ENCODE results near the gene SYCP2L. TPM values are rescaled to one million over a fixed set of nuclear protein-coding genes. Genes with fewer than 3 reads are reported as not detected.
"Not testable (repeated sequence)": the region's sequence is repeated elsewhere in the genome, so short reads cannot be mapped to it uniquely, and the experiment has no call there.

The SYCP2L gene
- total RNA-seq, 2 donors from 2014 or later = 0.63 to 1.4 TPM

DNA sequence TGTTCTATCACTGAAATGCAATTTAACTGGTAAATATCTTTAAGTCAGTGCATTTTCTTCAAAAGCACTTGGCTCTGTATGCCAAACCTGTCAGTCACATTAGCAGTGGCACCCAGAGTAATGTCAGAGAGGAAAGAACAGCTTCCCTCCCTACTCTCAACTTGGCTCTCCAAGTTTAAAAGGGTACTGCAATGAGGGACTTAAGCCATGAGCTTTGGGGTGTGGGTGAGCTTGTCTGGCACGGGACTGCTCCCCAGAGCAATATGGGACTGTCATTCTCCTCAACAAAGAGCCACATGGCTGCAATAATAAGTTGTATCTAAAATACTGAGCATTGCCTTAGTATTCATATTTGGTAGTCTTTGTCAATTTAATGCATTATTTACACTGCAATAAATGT is 9.0 kb upstream of the SYCP2L start:
- DNase-seq (ENCODE audit: low spot score) (no peak), ATAC-seq (ENCODE audit: insufficient number of reproducible peaks, low FRiP score, low read depth) (no peak)
- Histone ChIP-seq H3K27me3 (replicated peaks; ENCODE audit: insufficient read depth) (no peaks in the 10 kb centered on the region), H3K36me3 (no peaks in the 10 kb centered on the region), H3K9me3 (no peaks in the 10 kb centered on the region), H3K4me3 (no peak overlapping the region), H3K4me1 (ENCODE audit: control insufficient read depth in 1 of 2, low read depth in 2 of 2) (peaks cover 4 to 14% of the 10 kb centered on the region in 2 donors), H3K27ac (no peak overlapping the region)
- no peak for TF ChIP-seq CTCF (IDR thresholded peaks at IDR 0.05)

GRCh38 chr6:10880366-10880765 is 6.5 kb upstream of the SYCP2L start:
- TF ChIP-seq CTCF (IDR thresholded peaks at IDR 0.05) = no peak
- DNase-seq (ENCODE audit: low spot score) (no peak), ATAC-seq (ENCODE audit: insufficient number of reproducible peaks, low FRiP score, low read depth) (no peak)
- Histone ChIP-seq H3K4me3 (no peak overlapping the region), H3K9me3 (no peaks in the 10 kb centered on the region), H3K36me3 (no peaks in the 10 kb centered on the region), H3K27ac (no peak overlapping the region), H3K27me3 (replicated peaks; ENCODE audit: insufficient read depth) (peaks cover 11% of the 10 kb centered on the region), H3K4me1 (ENCODE audit: control insufficient read depth in 1 of 2, low read depth in 2 of 2) (peaks cover 4 to 20% of the 10 kb centered on the region in 2 donors)

DNA sequence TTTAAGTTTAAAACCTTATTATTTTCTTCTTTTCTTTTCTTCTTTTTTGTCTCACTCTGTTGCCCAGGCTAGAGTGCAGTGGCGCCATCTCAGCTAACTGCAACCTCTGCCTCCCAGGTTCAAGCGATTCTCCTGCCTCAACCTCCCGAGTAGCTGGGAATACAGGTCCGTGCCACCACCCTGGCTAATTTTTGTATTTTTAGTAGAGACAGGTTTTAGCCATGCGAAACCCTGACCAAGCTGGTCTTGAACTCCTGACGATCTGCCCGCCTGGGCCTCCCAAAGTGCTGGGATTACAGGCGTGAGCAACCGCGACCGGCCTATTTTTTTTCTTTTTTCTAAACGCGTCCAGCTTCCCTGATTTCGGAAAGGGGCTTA is 4.6 kb upstream of the SYCP2L start:
- H3K27ac ChIP-seq, H3K4me3 ChIP-seq, H3K36me3 ChIP-seq: not testable (repeated sequence)

GRCh38 chr6:10882657-10883171 is 4.1 kb upstream of the SYCP2L start:
- TF ChIP-seq CTCF (IDR thresholded peaks at IDR 0.05) = no peak
- Histone ChIP-seq H3K36me3 (no peaks in the 10 kb centered on the region), H3K27me3 (replicated peaks; ENCODE audit: insufficient read depth) (peaks cover 18% of the 10 kb centered on the region), H3K9me3 (no peaks in the 10 kb centered on the region), H3K27ac (no peak overlapping the region), H3K4me3 (no peak overlapping the region), H3K4me1 (ENCODE audit: control insufficient read depth in 1 of 2, low read depth in 2 of 2) (peaks cover 7 to 30% of the 10 kb centered on the region in 2 donors)
- DNase-seq (ENCODE audit: low spot score) = no peak
- no peak for ATAC-seq (ENCODE audit: insufficient number of reproducible peaks, low FRiP score, low read depth)

More for the DNA sequence above, 4.6 kb upstream of the SYCP2L start:
- ATAC-seq (ENCODE audit: insufficient number of reproducible peaks, low FRiP score, low read depth); H3K9me3 ChIP-seq; DNase-seq (ENCODE audit: low spot score): not testable (repeated sequence)
- peaks cover 18% of the 10 kb centered on the region for H3K27me3 ChIP-seq (replicated peaks; ENCODE audit: insufficient read depth)
- H3K4me1 ChIP-seq (ENCODE audit: control insufficient read depth in 1 of 2, low read depth in 2 of 2) = peaks cover 7 to 30% of the 10 kb centered on the region in 2 donors

- Histone ChIP-seq H3K27ac (no peak overlapping the region), H3K27me3 (replicated peaks; ENCODE audit: insufficient read depth) (peaks cover 18% of the 10 kb centered on the region), H3K4me3 (peak overlapping the region; percentile 14), H3K9me3 (no peaks in the 10 kb centered on the region), H3K36me3 (no peaks in the 10 kb centered on the region), H3K4me1 (ENCODE audit: control insufficient read depth in 1 of 2, low read depth in 2 of 2) (peaks cover 7 to 30% of the 10 kb centered on the region in 2 donors)
- ATAC-seq (ENCODE audit: insufficient number of reproducible peaks, low FRiP score, low read depth) (no peak), DNase-seq (ENCODE audit: low spot score) (no peak)
- no peak for TF ChIP-seq CTCF (IDR thresholded peaks at IDR 0.05)
Observed at GRCh38 chr6:10883312-10884244, 3.3 kb upstream of the SYCP2L start.
